ENCODE results near the gene GPC6.

GPC6 gene

GRCh38 chr13:94268661-94269060 lies 1042.1 kb downstream of the GPC6 start:
- peak; percentile 19 for DNase-seq (ENCODE audit: low read depth, low spot score)
- no peak for TF ChIP-seq CTCF (IDR thresholded peaks at IDR 0.05; ENCODE audit: low read depth, low read length)
- in situ Hi-C loops (cut with HindIII; ENCODE audit: low sequenced_read_pairs), result no loop called here
- H3K4me3 ChIP-seq (ENCODE audit: low read depth, low read length), result no peak overlapping the region

GRCh38 chr13:94269557-94269956 lies 1043.0 kb downstream of the GPC6 start:
- in situ Hi-C loops (cut with HindIII; ENCODE audit: low sequenced_read_pairs), result no loop called here
- DNase-seq (ENCODE audit: low read depth, low spot score), result no peak
- no peak overlapping the region for H3K4me3 ChIP-seq (ENCODE audit: low read depth, low read length)
- no peak for TF ChIP-seq CTCF (IDR thresholded peaks at IDR 0.05; ENCODE audit: low read depth, low read length)

DNA sequence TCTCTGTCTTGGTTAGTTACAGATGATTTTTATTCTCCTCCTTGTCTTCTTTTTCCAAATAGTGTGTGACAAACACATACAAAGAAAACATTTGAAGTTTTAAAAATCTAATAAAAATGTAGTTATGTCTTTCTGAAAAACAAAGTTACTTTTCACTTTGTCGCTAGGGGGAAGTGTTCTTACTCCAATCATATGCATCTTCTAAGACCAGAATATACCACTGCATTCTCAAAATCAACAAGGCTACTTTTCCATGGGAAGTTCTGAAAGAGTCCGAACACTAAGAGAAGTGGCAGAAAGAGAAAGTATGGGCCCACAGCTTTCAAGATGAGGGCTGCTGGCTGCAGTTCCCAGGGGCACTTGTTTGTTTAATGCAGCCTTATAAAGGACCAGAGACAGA lies 1043.9 kb downstream of the GPC6 start:
- no peak for TF ChIP-seq CTCF (IDR thresholded peaks at IDR 0.05; ENCODE audit: low read depth, low read length)
- no peak overlapping the region for H3K4me3 ChIP-seq (ENCODE audit: low read depth, low read length)
- in situ Hi-C loops (cut with HindIII; ENCODE audit: low sequenced_read_pairs), result no loop called here
- no peak for DNase-seq (ENCODE audit: low read depth, low spot score)

DNA sequence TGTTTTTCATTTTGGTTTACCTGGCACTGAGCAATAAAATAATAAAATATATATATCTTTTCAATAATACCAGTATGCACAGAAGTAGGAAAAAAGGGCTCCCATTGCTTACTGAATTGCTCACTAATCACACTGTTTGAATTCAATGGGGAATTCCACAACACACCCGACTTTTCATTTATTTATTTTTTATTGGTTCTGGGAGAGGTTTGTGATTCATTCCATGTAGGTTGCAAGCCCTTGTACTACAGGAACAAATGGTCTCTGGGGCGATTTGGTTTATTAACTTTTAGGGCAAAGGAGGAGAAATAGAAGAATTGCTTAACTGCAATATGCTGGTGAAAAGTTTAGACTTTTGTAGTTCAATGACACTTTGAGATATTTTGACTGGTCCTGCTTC lies 1045.4 kb downstream of the GPC6 start:
- peak; percentile 19 for DNase-seq (ENCODE audit: low read depth, low spot score)
- H3K4me3 ChIP-seq (ENCODE audit: low read depth, low read length), result no peak overlapping the region
- TF ChIP-seq CTCF (IDR thresholded peaks at IDR 0.05; ENCODE audit: low read depth, low read length), result no peak
- in situ Hi-C loops (cut with HindIII; ENCODE audit: low sequenced_read_pairs), result no loop called here

GRCh38 chr13:94280349-94280748 lies 1053.7 kb downstream of the GPC6 start:
- in situ Hi-C loops (cut with HindIII; ENCODE audit: low sequenced_read_pairs), result no loop called here
- DNase-seq (ENCODE audit: low read depth, low spot score), result peak; percentile 19
- TF ChIP-seq CTCF (IDR thresholded peaks at IDR 0.05; ENCODE audit: low read depth, low read length), result no peak
- H3K4me3 ChIP-seq (ENCODE audit: low read depth, low read length), result no peak overlapping the region

- in situ Hi-C loops (cut with HindIII; ENCODE audit: low sequenced_read_pairs), result no loop called here
- no peak for TF ChIP-seq CTCF (IDR thresholded peaks at IDR 0.05; ENCODE audit: low read depth, low read length)
- DNase-seq (ENCODE audit: low read depth, low spot score), result peak; percentile 3
- no peak overlapping the region for H3K4me3 ChIP-seq (ENCODE audit: low read depth, low read length)
These were observed 1054.2 kb downstream of the GPC6 start for GRCh38 chr13:94280845-94281244.

DNA sequence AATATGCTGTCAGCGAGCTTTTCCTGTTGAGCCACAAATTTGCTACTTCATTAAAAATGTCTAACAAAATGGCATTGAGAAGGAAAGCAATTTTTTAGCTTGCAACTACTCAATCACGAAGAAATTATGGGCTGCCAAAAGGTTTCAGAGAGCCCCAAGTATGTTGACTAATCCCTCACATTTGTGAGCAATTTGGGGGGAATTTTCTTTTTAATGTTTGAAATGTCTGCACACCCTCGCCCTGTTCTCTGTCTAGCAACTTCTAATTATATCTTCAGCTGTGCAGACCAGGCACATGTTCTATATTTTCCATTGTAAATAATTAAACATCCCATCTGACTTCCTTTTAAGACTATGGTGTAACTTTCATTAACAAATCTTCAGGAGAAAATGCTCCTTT lies 1060.0 kb downstream of the GPC6 start:
- in situ Hi-C loops (cut with HindIII; ENCODE audit: low sequenced_read_pairs), result no loop called here
- H3K4me3 ChIP-seq (ENCODE audit: low read depth, low read length), result no peak overlapping the region
- no peak for DNase-seq (ENCODE audit: low read depth, low spot score)
- no peak for TF ChIP-seq CTCF (IDR thresholded peaks at IDR 0.05; ENCODE audit: low read depth, low read length)
